Endothelial cell of umbilical vein (primary cell): Measurements from ENCODE around the gene ANKRD49. TPM values are rescaled to one million over a fixed set of nuclear protein-coding genes. Genes with fewer than 3 reads are reported as not detected.

ENCODE experiments used
- BruUV-seq: library from RNA; stranded (reverse); fragments of 400-500 nt; replicated peaks from 2 replicates; lab custom pipeline; 2021; lab: Mats Ljungman, UMichigan
- CTCF ChIA-PET: fragments of 300-600, 350-600 bp; sonication (Branson Sonifier 250); formaldehyde crosslinking; loops from one replicate; lab custom pipeline; 2021; ENCODE audit warnings: antibody characterized with exemption, inconsistent platforms; lab: Charles Lee
- POLR2A ChIA-PET: fragments of 300-600, 350-600 bp; sonication (Branson Sonifier 250); formaldehyde crosslinking; loops from one replicate; lab custom pipeline; 2021; ENCODE audit warnings: antibody characterized with exemption, inconsistent platforms; lab: Charles Lee
- DNase-seq: peaks from one replicate; pipeline ENCODE4 v3.0.0-alpha.2; 2011; ENCODE audit warnings: low read depth, low spot score
- FAIRE-seq: peaks from 2 replicates; lab custom pipeline; 2011; peaks lifted over from hg19 to GRCh38; lab: Jason Lieb, UNC
- H2AFZ ChIP-seq: 2 replicates; pipeline ENCODE4 v1.6.0; 2012; ENCODE audit warnings: low read depth, low read length, control low read depth, inconsistent platforms
- H3K27ac ChIP-seq: 2 replicates; pipeline ENCODE4 v1.5.1; 2011; ENCODE audit warnings: low read depth, mild to moderate bottlenecking, control low read depth, low read length, moderate library complexity; ENCODE audit not compliant: insufficient read depth
- H3K27me3 ChIP-seq, 2 experiments: 2 replicates each; pipeline versions ENCODE4 v1.6.0 to v1.6.1; 2011; ENCODE audit warnings: low read length in 2 of 2, mixed read lengths in 1 of 2; ENCODE audit not compliant: control insufficient read depth in 2 of 2, insufficient read depth in 2 of 2
- H3K36me3 ChIP-seq, 2 experiments: 2 replicates in 1 of 2; 3 replicates in 1 of 2; pipeline ENCODE4 v1.5.1; 2011; ENCODE audit warnings: low read length in 2 of 2, mild to moderate bottlenecking in 1 of 2, moderate library complexity in 1 of 2; ENCODE audit not compliant: control insufficient read depth in 2 of 2, insufficient read depth in 2 of 2; ENCODE audit errors: extremely low read depth in 1 of 2
- H3K4me1 ChIP-seq: 3 replicates; pipeline ENCODE4 v1.5.1; 2011; ENCODE audit warnings: mild to moderate bottlenecking, low read length; ENCODE audit not compliant: control insufficient read depth, insufficient read depth; ENCODE audit errors: extremely low read depth
- H3K4me2 ChIP-seq: 2 replicates; pipeline ENCODE4 v1.6.1; 2011; ENCODE audit warnings: low read length, control low read depth, mixed read lengths; ENCODE audit not compliant: insufficient read depth
- H3K4me3 ChIP-seq, 3 experiments: fragments of 200-600 bp in 1 of 3; sonication (generic), shearing (Covaris generic) in 1 of 3; replicated peaks in 1 of 3; 2 replicates each; pipeline ENCODE4 v1.5.1; 2011 to 2016; ENCODE audit warnings: control low read depth in 3 of 3, low read length in 3 of 3, mild to moderate bottlenecking in 2 of 3, inconsistent platforms in 1 of 3, low read depth in 1 of 3, moderate library complexity in 1 of 3; ENCODE audit not compliant: insufficient read depth in 1 of 3
- H3K79me2 ChIP-seq: 2 replicates; pipeline ENCODE4 v1.6.0; 2012; ENCODE audit warnings: low read length, inconsistent platforms; ENCODE audit not compliant: control insufficient read depth, insufficient read depth
- H3K9ac ChIP-seq: replicated peaks from 2 replicates; pipeline ENCODE3; 2011; ENCODE audit warnings: low read length, control low read depth; ENCODE audit not compliant: insufficient read depth; ENCODE audit errors: extremely low read depth
- H3K9me1 ChIP-seq: replicated peaks from 3 replicates; pipeline ENCODE4 v1.6.0; 2011; ENCODE audit warnings: mild to moderate bottlenecking, low read length; ENCODE audit not compliant: control insufficient read depth, insufficient read depth; ENCODE audit errors: extremely low read depth
- H3K9me3 ChIP-seq: replicated peaks from 2 replicates; pipeline ENCODE4 v1.5.1; 2012; ENCODE audit warnings: low read length, inconsistent platforms; ENCODE audit not compliant: control insufficient read depth, insufficient read depth
- H4K20me1 ChIP-seq: replicated peaks from 2 replicates; pipeline ENCODE3; 2011; ENCODE audit warnings: mild to moderate bottlenecking, low read length; ENCODE audit not compliant: control insufficient read depth, insufficient read depth; ENCODE audit errors: extremely low read depth
- EZH2 ChIP-seq: IDR thresholded peaks from 2 replicates; pipeline ENCODE4 v1.6.1; 2012; ENCODE audit warnings: borderline replicate concordance, low read depth, mild to moderate bottlenecking, moderate library complexity, low read length, inconsistent platforms; ENCODE audit not compliant: severe bottlenecking
- FOS ChIP-seq: IDR thresholded peaks from 2 replicates; pipeline ENCODE4 v1.6.1; 2011; ENCODE audit warnings: mild to moderate bottlenecking, low read length, moderate library complexity, borderline replicate concordance; ENCODE audit not compliant: insufficient read depth
- GATA2 ChIP-seq: IDR thresholded peaks from 2 replicates; pipeline ENCODE4 v1.7.0; 2011; ENCODE audit warnings: low read depth, mild to moderate bottlenecking, moderate library complexity, mixed read lengths, low read length; ENCODE audit not compliant: insufficient read length, insufficient read depth
- JUN ChIP-seq: IDR thresholded peaks from 2 replicates; pipeline ENCODE4 v1.6.1; 2011; ENCODE audit warnings: borderline replicate concordance, low read depth; ENCODE audit not compliant: insufficient read length, insufficient read depth
- MAX ChIP-seq: IDR thresholded peaks from 2 replicates; pipeline ENCODE4 v1.6.1; 2011; ENCODE audit not compliant: insufficient read depth, insufficient read length
- MYC ChIP-seq: IDR thresholded peaks from one replicate; pipeline ENCODE4 v1.6.1; 2011; ENCODE audit warnings: mild to moderate bottlenecking, low read depth, low read length
- POLR2A ChIP-seq: IDR thresholded peaks from 2 replicates; pipeline ENCODE4 v1.6.1; 2012; ENCODE audit warnings: low read depth, mild to moderate bottlenecking, control low read depth, low read length
- POLR2AphosphoS5 ChIP-seq: IDR thresholded peaks from 2 replicates; pipeline ENCODE4 v1.6.1; 2012; ENCODE audit warnings: low read depth, mild to moderate bottlenecking, control low read depth, low read length, moderate library complexity; ENCODE audit not compliant: insufficient read depth
- dilution Hi-C: fragments of 300-500 bp; cut with MboI; formaldehyde crosslinking; loops from one replicate; pipeline ENCODE4 v1.15.0; 2019; ENCODE audit warnings: low sequenced_read_pairs; ENCODE audit not compliant: extremely low pct_ligation_motif_present
- intact Hi-C: fragments of 100-400 bp; cut with micrococcal nuclease; formaldehyde crosslinking; loops from one replicate; pipeline ENCODE4 v1.10.0; 2022
- polyA plus RNA-seq, 4 experiments: library from polyadenylated mRNA; depleted of rRNA in 3 of 4; stranded (reverse) in 3 of 4; unstranded in 1 of 4; fragments of >200 nt; gene quantifications; 2 replicates each; pipeline versions ENCODE4 v1.2.1 to v1.2.3, GENCODE V29; 2011 to 2012; ENCODE audit warnings: missing spikeins in 1 of 4
- total RNA-seq: library from RNA; stranded (reverse); gene quantifications from 2 replicates; pipeline ENCODE4 v1.2.3, GENCODE V29; 2021
- TF ChIP-seq, protein P1 (sequence below), 2 donors: IDR thresholded peaks; 1 replicate in 1 of 2; 2 replicates in 1 of 2; pipeline ENCODE4 v1.5.1; 2011; ENCODE audit warnings: low read length in 2 of 2, mild to moderate bottlenecking in 2 of 2, moderate library complexity in 2 of 2, control low read depth in 1 of 2, inconsistent platforms in 1 of 2, low read depth in 1 of 2; ENCODE audit not compliant: insufficient read depth in 1 of 2; ENCODE audit errors: extremely low read depth in 1 of 2

Gene ANKRD49
- total and polyA plus RNA-seq, 2 donors (not counting 3 experiments of a cell fraction or from before 2014, with no cell fraction given): 6.0 to 7.6 TPM

DNA sequence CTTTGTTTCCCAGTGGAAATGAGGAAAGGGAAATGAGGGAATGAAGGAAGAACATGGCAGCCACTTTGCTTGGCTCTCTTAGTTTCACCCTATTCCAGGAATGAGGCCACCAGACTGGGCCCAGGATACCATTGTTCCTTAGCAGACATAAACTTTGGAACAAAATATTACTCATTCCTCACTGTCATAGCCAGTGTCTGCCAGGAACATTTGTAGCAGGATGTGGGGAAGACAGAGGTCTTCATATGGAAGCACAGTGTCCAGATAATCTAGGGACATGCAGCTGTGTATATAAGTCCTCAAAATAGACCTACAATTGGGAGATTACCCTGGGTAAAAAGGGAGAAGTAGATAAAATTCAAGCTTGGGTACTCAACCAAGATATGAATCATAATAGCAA, 34.8 kb downstream of the ANKRD49 start:
- ChIA-PET CTCF (no interaction called here), POLR2A (no interaction called here)
- intact Hi-C loops: no loop called here
- H3K9ac ChIP-seq: no peak overlapping the region
- H3K4me2 ChIP-seq: no peak overlapping the region
- H3K9me3 ChIP-seq: no peaks in the 10 kb centered on the region
- no peak for TF ChIP-seq MYC
- no peak for TF ChIP-seq POLR2A
- no peak for TF ChIP-seq JUN
- no peak for TF ChIP-seq EZH2
- no peak for TF ChIP-seq MAX
- no peak for TF ChIP-seq FOS
- no peak for TF ChIP-seq GATA2
- TF ChIP-seq, protein P1, sequence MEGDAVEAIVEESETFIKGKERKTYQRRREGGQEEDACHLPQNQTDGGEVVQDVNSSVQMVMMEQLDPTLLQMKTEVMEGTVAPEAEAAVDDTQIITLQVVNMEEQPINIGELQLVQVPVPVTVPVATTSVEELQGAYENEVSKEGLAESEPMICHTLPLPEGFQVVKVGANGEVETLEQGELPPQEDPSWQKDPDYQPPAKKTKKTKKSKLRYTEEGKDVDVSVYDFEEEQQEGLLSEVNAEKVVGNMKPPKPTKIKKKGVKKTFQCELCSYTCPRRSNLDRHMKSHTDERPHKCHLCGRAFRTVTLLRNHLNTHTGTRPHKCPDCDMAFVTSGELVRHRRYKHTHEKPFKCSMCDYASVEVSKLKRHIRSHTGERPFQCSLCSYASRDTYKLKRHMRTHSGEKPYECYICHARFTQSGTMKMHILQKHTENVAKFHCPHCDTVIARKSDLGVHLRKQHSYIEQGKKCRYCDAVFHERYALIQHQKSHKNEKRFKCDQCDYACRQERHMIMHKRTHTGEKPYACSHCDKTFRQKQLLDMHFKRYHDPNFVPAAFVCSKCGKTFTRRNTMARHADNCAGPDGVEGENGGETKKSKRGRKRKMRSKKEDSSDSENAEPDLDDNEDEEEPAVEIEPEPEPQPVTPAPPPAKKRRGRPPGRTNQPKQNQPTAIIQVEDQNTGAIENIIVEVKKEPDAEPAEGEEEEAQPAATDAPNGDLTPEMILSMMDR (IDR thresholded peaks at IDR 0.05; ENCODE audit: extremely low read depth in 1 of 2, insufficient read depth in 1 of 2, low read depth in 1 of 2, low read length in 2 of 2): no peak
- no peak for TF ChIP-seq POLR2AphosphoS5
- no peaks in the 10 kb centered on the region for H3K4me1 ChIP-seq
- no peak overlapping the region for H3K27ac ChIP-seq
- DNase-seq (no peak), FAIRE-seq (no peak)
- dilution Hi-C loops: no loop called here
- H4K20me1 ChIP-seq: no peaks in the 10 kb centered on the region
- H3K27me3 ChIP-seq: peaks cover 0 to 2% of the 10 kb centered on the region in 2 experiments
- H3K79me2 ChIP-seq: no peaks in the 10 kb centered on the region
- BruUV-seq: no TSS peak
- no peak overlapping the region for H2AFZ ChIP-seq
- H3K4me3 ChIP-seq: no peak overlapping the region
- H3K36me3 ChIP-seq: no peaks in the 10 kb centered on the region
- H3K9me1 ChIP-seq: no peaks in the 10 kb centered on the region
